ENCODE results near the gene PLA2G2C.

PLA2G2C gene

DNA sequence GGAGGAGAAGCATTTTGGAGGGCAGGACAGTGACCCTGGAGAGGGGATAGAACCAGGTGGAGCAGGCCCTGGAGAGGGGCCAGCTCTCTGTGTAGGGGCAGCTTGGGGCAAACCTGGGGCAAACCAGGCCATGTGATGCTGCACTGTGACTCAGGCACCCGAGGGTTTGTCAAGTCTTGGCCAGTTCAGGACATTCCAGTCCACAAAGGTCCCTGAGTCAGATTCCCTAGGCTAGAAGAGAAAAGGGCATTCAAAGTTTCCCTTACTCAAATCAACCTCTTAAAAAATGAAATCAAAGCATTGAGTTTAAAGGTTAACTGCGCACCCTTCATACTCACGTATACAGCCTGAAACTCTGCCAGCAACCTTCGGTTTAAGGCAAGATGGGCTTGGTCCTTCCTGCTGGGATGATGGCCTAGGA, 25.2 kb upstream of the PLA2G2C start:
- Histone ChIP-seq H3K79me2 (ENCODE audit: low read length) (no peaks in the 10 kb centered on the region), H3K9me2 (replicated peaks; ENCODE audit: insufficient read depth, low read length) (no peaks in the 10 kb centered on the region), H3K4me2 (ENCODE audit: low read depth, low read length) (no peak overlapping the region), H4K20me1 (ENCODE audit: insufficient read depth, low read length) (no peaks in the 10 kb centered on the region), H3K4me3 (ENCODE audit: low read length) (no peak overlapping the region), H3K36me3 (replicated peaks; ENCODE audit: insufficient read depth, low read length) (no peaks in the 10 kb centered on the region), H3K9me3 (replicated peaks; ENCODE audit: insufficient read depth, low read length) (no peaks in the 10 kb centered on the region), H3K4me1 (ENCODE audit: low read length) (no peaks in the 10 kb centered on the region), H3F3A (ENCODE audit: insufficient read depth, low read length) (no peaks in the 10 kb centered on the region), H3K9ac (ENCODE audit: low read length) (no peak overlapping the region), H2AFZ (ENCODE audit: low read length) (no peak overlapping the region), H3K27ac (ENCODE audit: low read length) (no peak overlapping the region), H3K27me3 (replicated peaks; ENCODE audit: insufficient read depth, low read length) (peaks cover 97% of the 10 kb centered on the region)
- DNase-seq: no peak
- TF ChIP-seq, protein P1, sequence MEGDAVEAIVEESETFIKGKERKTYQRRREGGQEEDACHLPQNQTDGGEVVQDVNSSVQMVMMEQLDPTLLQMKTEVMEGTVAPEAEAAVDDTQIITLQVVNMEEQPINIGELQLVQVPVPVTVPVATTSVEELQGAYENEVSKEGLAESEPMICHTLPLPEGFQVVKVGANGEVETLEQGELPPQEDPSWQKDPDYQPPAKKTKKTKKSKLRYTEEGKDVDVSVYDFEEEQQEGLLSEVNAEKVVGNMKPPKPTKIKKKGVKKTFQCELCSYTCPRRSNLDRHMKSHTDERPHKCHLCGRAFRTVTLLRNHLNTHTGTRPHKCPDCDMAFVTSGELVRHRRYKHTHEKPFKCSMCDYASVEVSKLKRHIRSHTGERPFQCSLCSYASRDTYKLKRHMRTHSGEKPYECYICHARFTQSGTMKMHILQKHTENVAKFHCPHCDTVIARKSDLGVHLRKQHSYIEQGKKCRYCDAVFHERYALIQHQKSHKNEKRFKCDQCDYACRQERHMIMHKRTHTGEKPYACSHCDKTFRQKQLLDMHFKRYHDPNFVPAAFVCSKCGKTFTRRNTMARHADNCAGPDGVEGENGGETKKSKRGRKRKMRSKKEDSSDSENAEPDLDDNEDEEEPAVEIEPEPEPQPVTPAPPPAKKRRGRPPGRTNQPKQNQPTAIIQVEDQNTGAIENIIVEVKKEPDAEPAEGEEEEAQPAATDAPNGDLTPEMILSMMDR (IDR thresholded peaks at IDR 0.05; ENCODE audit: low read length): no peak
- no peak for TF ChIP-seq EZH2phosphoT487 (IDR thresholded peaks at IDR 0.05; ENCODE audit: low read length)
- no peak for TF ChIP-seq EZH2 (optimal IDR thresholded peaks at IDR 0.05; ENCODE audit: low read depth, low read length)

DNA sequence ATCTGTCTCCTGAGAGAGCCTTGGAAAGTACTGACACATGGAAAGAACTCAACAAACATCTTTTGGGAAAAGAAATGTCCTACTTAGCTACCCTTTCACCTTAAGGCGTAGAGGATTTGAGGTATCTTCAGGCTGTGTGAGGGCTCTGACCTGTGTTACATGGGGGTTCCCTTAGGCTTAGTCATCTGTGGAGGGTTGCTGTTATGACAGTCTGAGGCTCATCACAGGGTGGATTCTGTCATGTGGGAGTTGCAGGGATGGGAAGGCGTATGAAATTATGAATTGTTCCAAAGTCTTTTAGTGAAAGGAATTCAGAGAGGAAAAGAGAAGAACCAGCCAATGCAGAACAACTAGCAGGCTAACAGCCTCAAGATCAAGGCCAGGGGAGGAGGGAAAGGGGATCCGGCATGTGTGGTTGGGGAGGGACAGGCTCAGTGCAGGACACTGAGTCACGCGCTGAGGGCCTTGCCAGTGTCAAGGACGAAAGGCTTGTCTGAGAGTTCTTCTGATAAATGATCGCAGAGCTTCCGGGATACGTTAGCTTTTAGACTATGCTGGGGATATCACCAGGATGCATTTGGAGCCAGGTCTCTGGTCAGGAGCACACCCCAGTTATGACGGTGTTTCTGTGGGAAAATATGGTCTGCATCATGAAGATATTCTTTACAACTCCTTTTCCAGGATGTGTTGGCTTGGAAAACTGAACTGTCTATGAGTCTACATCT, 24.6 kb upstream of the PLA2G2C start:
- no peak for DNase-seq
- no peak overlapping the region for H3K4me2 ChIP-seq (ENCODE audit: low read depth, low read length)
- no peaks in the 10 kb centered on the region for H3F3A ChIP-seq (ENCODE audit: insufficient read depth, low read length)
- H2AFZ ChIP-seq (ENCODE audit: low read length): no peak overlapping the region
- no peak overlapping the region for H3K4me3 ChIP-seq (ENCODE audit: low read length)
- no peaks in the 10 kb centered on the region for H3K79me2 ChIP-seq (ENCODE audit: low read length)
- no peak overlapping the region for H3K9ac ChIP-seq (ENCODE audit: low read length)
- H4K20me1 ChIP-seq (ENCODE audit: insufficient read depth, low read length): no peaks in the 10 kb centered on the region
- TF ChIP-seq, protein P1 (IDR thresholded peaks at IDR 0.05; ENCODE audit: low read length): no peak
- TF ChIP-seq EZH2 (optimal IDR thresholded peaks at IDR 0.05; ENCODE audit: low read depth, low read length) (no peak), EZH2phosphoT487 (IDR thresholded peaks at IDR 0.05; ENCODE audit: low read length) (no peak)
- H3K27me3 ChIP-seq (replicated peaks; ENCODE audit: insufficient read depth, low read length): peaks cover 97% of the 10 kb centered on the region
- H3K9me2 ChIP-seq (replicated peaks; ENCODE audit: insufficient read depth, low read length): no peaks in the 10 kb centered on the region
- no peaks in the 10 kb centered on the region for H3K9me3 ChIP-seq (replicated peaks; ENCODE audit: insufficient read depth, low read length)
- no peak overlapping the region for H3K27ac ChIP-seq (ENCODE audit: low read length)
- H3K36me3 ChIP-seq (replicated peaks; ENCODE audit: insufficient read depth, low read length): no peaks in the 10 kb centered on the region
- H3K4me1 ChIP-seq (ENCODE audit: low read length): no peaks in the 10 kb centered on the region

DNA sequence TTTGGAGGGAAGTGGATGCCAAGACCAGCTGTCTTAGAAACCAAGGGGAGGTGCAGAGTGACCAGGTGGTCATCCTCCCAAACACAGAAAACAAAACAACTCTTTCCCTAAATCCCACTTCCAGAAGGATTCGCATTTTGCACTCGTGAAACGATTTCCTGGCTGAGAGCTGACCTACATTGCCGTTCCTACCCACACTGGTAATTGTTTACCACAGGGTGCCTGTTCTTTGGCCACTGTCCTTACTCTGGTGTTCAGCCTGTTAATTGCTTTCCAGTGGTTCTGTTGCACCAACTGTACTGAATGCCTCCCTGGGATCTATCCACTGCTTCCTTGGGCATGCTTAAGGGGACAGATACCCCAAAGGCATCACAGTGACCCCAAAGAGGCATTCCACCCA, 23.2 kb upstream of the PLA2G2C start:
- no peak overlapping the region for H3K4me3 ChIP-seq (ENCODE audit: low read length)
- H3K27me3 ChIP-seq (replicated peaks; ENCODE audit: insufficient read depth, low read length): peaks cover 95% of the 10 kb centered on the region
- H3K79me2 ChIP-seq (ENCODE audit: low read length): no peaks in the 10 kb centered on the region
- no peaks in the 10 kb centered on the region for H3K4me1 ChIP-seq (ENCODE audit: low read length)
- no peak overlapping the region for H3K9ac ChIP-seq (ENCODE audit: low read length)
- H3K9me2 ChIP-seq (replicated peaks; ENCODE audit: insufficient read depth, low read length): no peaks in the 10 kb centered on the region
- no peak overlapping the region for H3K4me2 ChIP-seq (ENCODE audit: low read depth, low read length)
- H3F3A ChIP-seq (ENCODE audit: insufficient read depth, low read length): no peaks in the 10 kb centered on the region
- no peak overlapping the region for H3K27ac ChIP-seq (ENCODE audit: low read length)
- H3K36me3 ChIP-seq (replicated peaks; ENCODE audit: insufficient read depth, low read length): no peaks in the 10 kb centered on the region
- no peak for DNase-seq
- H2AFZ ChIP-seq (ENCODE audit: low read length): no peak overlapping the region
- H4K20me1 ChIP-seq (ENCODE audit: insufficient read depth, low read length): no peaks in the 10 kb centered on the region
- TF ChIP-seq, protein P1 (IDR thresholded peaks at IDR 0.05; ENCODE audit: low read length): no peak
- no peak for TF ChIP-seq EZH2phosphoT487 (IDR thresholded peaks at IDR 0.05; ENCODE audit: low read length)
- no peak for TF ChIP-seq EZH2 (optimal IDR thresholded peaks at IDR 0.05; ENCODE audit: low read depth, low read length)
- H3K9me3 ChIP-seq (replicated peaks; ENCODE audit: insufficient read depth, low read length): no peaks in the 10 kb centered on the region
